Mammary epithelial cell (primary cell): ENCODE data around the gene PHKA2.

Experiments
- EZH2 ChIP-seq: IDR thresholded peaks from 2 replicates; pipeline ENCODE4 v1.6.1; 2012; ENCODE audit warnings: low read length, inconsistent platforms, borderline replicate concordance
- TF ChIP-seq, protein P1 (sequence below), 2 donors: IDR thresholded peaks in 1 of 2; conservative IDR thresholded peaks in 1 of 2; 2 replicates each; pipeline ENCODE4 v1.5.1; 2011 to 2012; ENCODE audit warnings: inconsistent platforms in 2 of 2, low read length in 2 of 2, mild to moderate bottlenecking in 2 of 2, control low read depth in 1 of 2, low read depth in 1 of 2; ENCODE audit not compliant: insufficient read depth in 1 of 2; ENCODE audit errors: extremely low read depth in 1 of 2

DNA sequence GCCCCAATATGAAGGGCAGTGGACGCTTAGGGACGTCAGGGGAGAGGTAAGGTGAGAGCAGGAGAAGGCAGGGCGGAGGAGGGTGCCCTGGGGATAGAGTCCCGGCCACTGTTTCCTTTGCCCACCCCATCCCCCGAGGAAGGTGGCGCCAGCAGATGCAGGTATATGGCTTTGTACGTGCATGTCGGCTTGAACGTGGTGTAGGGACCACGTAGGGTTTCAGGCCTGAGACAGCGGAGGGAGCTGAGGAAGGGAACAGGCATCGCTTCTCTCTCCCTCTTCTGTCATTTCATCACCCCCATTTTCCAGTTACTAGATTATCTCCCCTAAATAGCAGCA is 97.9 kb downstream of the PHKA2 start:
- TF ChIP-seq, protein P1, sequence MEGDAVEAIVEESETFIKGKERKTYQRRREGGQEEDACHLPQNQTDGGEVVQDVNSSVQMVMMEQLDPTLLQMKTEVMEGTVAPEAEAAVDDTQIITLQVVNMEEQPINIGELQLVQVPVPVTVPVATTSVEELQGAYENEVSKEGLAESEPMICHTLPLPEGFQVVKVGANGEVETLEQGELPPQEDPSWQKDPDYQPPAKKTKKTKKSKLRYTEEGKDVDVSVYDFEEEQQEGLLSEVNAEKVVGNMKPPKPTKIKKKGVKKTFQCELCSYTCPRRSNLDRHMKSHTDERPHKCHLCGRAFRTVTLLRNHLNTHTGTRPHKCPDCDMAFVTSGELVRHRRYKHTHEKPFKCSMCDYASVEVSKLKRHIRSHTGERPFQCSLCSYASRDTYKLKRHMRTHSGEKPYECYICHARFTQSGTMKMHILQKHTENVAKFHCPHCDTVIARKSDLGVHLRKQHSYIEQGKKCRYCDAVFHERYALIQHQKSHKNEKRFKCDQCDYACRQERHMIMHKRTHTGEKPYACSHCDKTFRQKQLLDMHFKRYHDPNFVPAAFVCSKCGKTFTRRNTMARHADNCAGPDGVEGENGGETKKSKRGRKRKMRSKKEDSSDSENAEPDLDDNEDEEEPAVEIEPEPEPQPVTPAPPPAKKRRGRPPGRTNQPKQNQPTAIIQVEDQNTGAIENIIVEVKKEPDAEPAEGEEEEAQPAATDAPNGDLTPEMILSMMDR (conservative IDR thresholded peaks at IDR 0.05 in 1 of 2, IDR thresholded peaks at IDR 0.05 in 1 of 2; ENCODE audit: extremely low read depth in 1 of 2, insufficient read depth in 1 of 2, low read depth in 1 of 2, low read length in 2 of 2), result no peak
- TF ChIP-seq EZH2, result no peak
